Common myeloid progenitor, CD34-positive (primary cell): ENCODE measurements around the gene PYCARD.

ENCODE experiments used
- CTCF ChIA-PET: fragments of 350-600 bp; sonication (Branson Sonifier 250); formaldehyde crosslinking; loops from one replicate; lab custom pipeline; 2021; ENCODE audit warnings: antibody characterized with exemption; lab: Charles Lee
- POLR2A ChIA-PET: fragments of 350-600 bp; sonication (Branson Sonifier 250); formaldehyde crosslinking; loops from one replicate; lab custom pipeline; 2021; ENCODE audit warnings: antibody characterized with exemption; lab: Charles Lee
- DNase-seq, 3 donors: peaks; one replicate each; pipeline versions ENCODE4 v3.0.0 to v3.0.0-alpha.2; 2013
- H3K27ac ChIP-seq, 2 experiments: 1 replicate in 1 of 2; 2 replicates in 1 of 2; pipeline ENCODE4 v1.7.0; 2013; ENCODE audit warnings: inconsistent platforms in 2 of 2, low read length in 2 of 2, mild to moderate bottlenecking in 2 of 2, low read depth in 1 of 2, moderate library complexity in 1 of 2; ENCODE audit not compliant: severe bottlenecking in 2 of 2, insufficient read depth in 1 of 2, poor library complexity in 1 of 2
- H3K27me3 ChIP-seq, 5 experiments: replicated peaks in 2 of 5; 1 replicate in 3 of 5; 2 replicates in 2 of 5; pipeline versions ENCODE4 v1.6.1 to v1.7.0; 2013; ENCODE audit warnings: low read length in 4 of 5, mild to moderate bottlenecking in 2 of 5, moderate library complexity in 2 of 5, inconsistent platforms in 1 of 5; ENCODE audit not compliant: insufficient read depth in 5 of 5, control insufficient read depth in 4 of 5
- H3K36me3 ChIP-seq, 4 experiments: 1 replicate in 2 of 4; 2 replicates in 2 of 4; pipeline versions ENCODE4 v1.6.1 to v1.7.0; 2013; ENCODE audit warnings: low read length in 3 of 4, control low read depth in 1 of 4, mild to moderate bottlenecking in 1 of 4; ENCODE audit not compliant: control insufficient read depth in 4 of 4, insufficient read depth in 4 of 4
- H3K4me1 ChIP-seq, 4 experiments: 1 replicate in 3 of 4; 2 replicates in 1 of 4; pipeline versions ENCODE4 v1.6.1 to v1.7.1; 2013; ENCODE audit warnings: low read length in 3 of 4, mild to moderate bottlenecking in 3 of 4, control low read depth in 1 of 4, inconsistent platforms in 1 of 4, moderate library complexity in 1 of 4; ENCODE audit not compliant: control insufficient read depth in 4 of 4, insufficient read depth in 4 of 4; ENCODE audit errors: control extremely low read depth in 1 of 4
- H3K4me3 ChIP-seq, 7 experiments: 1 replicate in 4 of 7; 2 replicates in 3 of 7; pipeline versions ENCODE4 v1.5.1 to v1.7.0; 2013; ENCODE audit warnings: mild to moderate bottlenecking in 7 of 7, low read length in 6 of 7, moderate library complexity in 6 of 7, inconsistent platforms in 2 of 7, low read depth in 2 of 7, control low read depth in 1 of 7; ENCODE audit not compliant: insufficient read depth in 4 of 7, control insufficient read depth in 1 of 7; ENCODE audit errors: extremely low read depth in 1 of 7
- H3K9me3 ChIP-seq, 5 experiments: 1 replicate in 4 of 5; 2 replicates in 1 of 5; pipeline versions ENCODE4 v1.6.1 to v1.7.1; 2013; ENCODE audit warnings: low read length in 4 of 5, mild to moderate bottlenecking in 2 of 5, inconsistent platforms in 1 of 5, low read depth in 1 of 5, moderate library complexity in 1 of 5; ENCODE audit not compliant: control insufficient read depth in 4 of 5, insufficient read depth in 2 of 5; ENCODE audit errors: control extremely low read depth in 1 of 5
- WGBS: methylation state at CpG from one replicate; pipeline ENCODE4 v1.1.5; 2013; ENCODE audit not compliant: insufficient coverage; 5-methylcytosine and 5-hydroxymethylcytosine counted together

Gene PYCARD

GRCh38 chr16:31191697-31192428 is 10.7 kb downstream of the PYCARD start:
- DNase-seq = no peak
- Histone ChIP-seq H3K36me3 (peaks cover 55 to 97% (median 82%) of the 10 kb centered on the region in 4 experiments), H3K27me3 (no peaks in the 10 kb centered on the region), H3K4me3 (no peak overlapping the region), H3K4me1 (no peaks in the 10 kb centered on the region), H3K27ac (no peak overlapping the region), H3K9me3 (no peaks in the 10 kb centered on the region)
- ChIA-PET POLR2A (interaction anchor here (2.0 kb wide), 1 partner anchor 12 kb away, joined by 12 read pairs; the partner anchor contains the start of gene FUS), CTCF (interaction anchor here (0.5 kb wide), 1 partner anchor 21 kb away, joined by 4 read pairs; no protein-coding TSS in a partner anchor)
- 100% methylated on average over 4 of the region's 5 CpGs for WGBS

- WGBS = 96% methylated on average over 10 of the region's 17 CpGs
- H3K27me3 ChIP-seq = no peaks in the 10 kb centered on the region
- H3K4me1 ChIP-seq = peaks cover 0 to 8% (median 7%) of the 10 kb centered on the region in 4 experiments
- ChIA-PET CTCF (interaction anchor here (1.4 to 1.5 kb wide), 2 partner anchors 10 to 137 kb away, joined by 3 to 4 read pairs; no protein-coding TSS in a partner anchor), POLR2A (interaction anchor here (2.0 to 2.1 kb wide), 2 partner anchors 8 to 11 kb away, joined by 8 to 12 read pairs; partner anchors contain the start of gene FUS)
- no peak overlapping the region for H3K27ac ChIP-seq
- H3K36me3 ChIP-seq = peaks cover 55 to 100% (median 86%) of the 10 kb centered on the region in 4 experiments
- H3K9me3 ChIP-seq = no peaks in the 10 kb centered on the region
- no peak overlapping the region for H3K4me3 ChIP-seq
- DNase-seq = no peak
These were observed 11.6 kb downstream of the PYCARD start for GRCh38 chr16:31190818-31191444.

DNA sequence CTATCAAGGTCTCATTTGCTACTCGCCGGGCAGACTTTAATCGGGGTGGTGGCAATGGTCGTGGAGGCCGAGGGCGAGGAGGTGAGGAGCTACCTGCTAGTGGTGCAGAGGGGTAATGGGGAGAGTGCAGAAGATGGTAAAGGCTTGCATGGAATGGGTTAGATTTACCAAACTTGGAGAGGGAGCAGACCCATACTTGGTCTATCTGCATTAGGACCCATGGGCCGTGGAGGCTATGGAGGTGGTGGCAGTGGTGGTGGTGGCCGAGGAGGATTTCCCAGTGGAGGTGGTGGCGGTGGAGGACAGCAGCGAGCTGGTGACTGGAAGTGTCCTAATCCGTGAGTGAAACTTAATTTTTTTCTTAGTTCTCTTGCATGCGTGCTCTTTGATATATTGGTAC is 12.5 kb downstream of the PYCARD start:
- H3K9me3 ChIP-seq = no peaks in the 10 kb centered on the region
- ChIA-PET POLR2A (interaction anchor here (1.3 to 2.1 kb wide), 2 partner anchors 9 to 10 kb away, joined by 8 to 10 read pairs; partner anchors contain the start of gene FUS), CTCF (interaction anchor here (1.4 to 1.5 kb wide), 2 partner anchors 11 to 138 kb away, joined by 3 to 4 read pairs; no protein-coding TSS in a partner anchor)
- H3K27me3 ChIP-seq = no peaks in the 10 kb centered on the region
- no peak for DNase-seq
- H3K4me1 ChIP-seq = peaks cover 0 to 16% (median 12%) of the 10 kb centered on the region in 4 experiments
- H3K27ac ChIP-seq = no peak overlapping the region
- H3K36me3 ChIP-seq = peaks cover 59 to 100% (median 88%) of the 10 kb centered on the region in 4 experiments
- no peak overlapping the region for H3K4me3 ChIP-seq
- WGBS = 99% methylated on average over 10 of the region's 12 CpGs

GRCh38 chr16:31189412-31189778 is 13.2 kb downstream of the PYCARD start:
- H3K27me3 ChIP-seq = no peaks in the 10 kb centered on the region
- ChIA-PET CTCF (interaction anchor here (1.5 kb wide), 1 partner anchor 12 kb away, joined by 4 read pairs; no protein-coding TSS in a partner anchor), POLR2A (interaction anchor here (1.3 to 2.1 kb wide), 2 partner anchors 9 kb away, joined by 8 to 10 read pairs; partner anchors contain the start of gene FUS)
- H3K4me3 ChIP-seq = no peak overlapping the region
- WGBS = 83% methylated on average over 2 of the region's 2 CpGs
- peak overlapping the region in 1 of 2 experiments; percentile 1 for H3K27ac ChIP-seq
- H3K4me1 ChIP-seq = peaks cover 0 to 22% (median 12%) of the 10 kb centered on the region in 4 experiments
- H3K36me3 ChIP-seq = peaks cover 55 to 99% (median 88%) of the 10 kb centered on the region in 4 experiments
- DNase-seq = no peak
- H3K9me3 ChIP-seq = no peaks in the 10 kb centered on the region

DNA sequence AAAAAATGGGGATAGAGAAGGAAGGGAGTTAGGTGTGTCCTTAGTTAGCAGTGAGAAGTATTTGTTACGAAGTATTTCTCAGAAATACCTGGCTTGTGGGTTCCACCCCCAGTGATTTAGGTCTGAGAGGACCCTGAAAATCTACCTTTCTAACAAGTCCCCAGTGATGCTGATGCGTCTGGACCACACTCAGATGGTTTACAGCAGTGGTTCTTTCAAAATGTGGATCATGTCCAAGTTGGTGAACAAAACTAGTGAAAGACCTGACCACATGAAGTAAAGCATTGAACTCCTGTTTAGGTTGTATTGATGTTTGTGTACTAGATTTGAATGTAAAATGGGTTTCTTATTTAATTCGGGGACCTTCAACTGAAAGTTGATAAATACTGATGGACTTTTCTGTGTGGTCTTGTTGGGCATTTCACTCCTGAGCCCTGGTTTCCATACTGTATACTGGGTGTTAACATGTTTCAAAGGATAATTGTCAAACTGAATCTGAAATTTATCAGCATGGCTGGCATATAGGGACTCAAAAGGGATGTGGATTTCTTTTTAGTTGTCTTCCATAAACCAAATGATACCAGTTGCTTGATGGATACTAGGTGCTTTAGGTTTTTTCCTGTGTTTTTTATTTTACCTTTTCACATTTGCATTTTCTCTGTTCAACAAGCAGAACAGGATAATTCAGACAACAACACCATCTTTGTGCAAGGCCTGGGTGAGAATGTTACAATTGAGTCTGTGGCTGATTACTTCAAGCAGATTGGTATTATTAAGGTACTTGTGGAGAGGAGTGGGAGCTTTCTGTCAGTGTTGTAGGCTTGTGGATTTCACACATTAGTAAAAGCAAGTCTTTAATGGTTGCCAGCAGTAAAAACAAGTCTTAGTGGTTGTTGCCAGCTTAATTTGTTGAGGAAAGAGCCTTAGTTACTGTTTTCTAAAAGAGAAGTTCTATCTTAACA is 13.8 kb downstream of the PYCARD start:
- Histone ChIP-seq H3K27ac (peak overlapping the region in 1 of 2 experiments; percentile 1), H3K4me3 (no peak overlapping the region), H3K36me3 (peaks cover 55 to 98% (median 89%) of the 10 kb centered on the region in 4 experiments), H3K27me3 (no peaks in the 10 kb centered on the region), H3K9me3 (no peaks in the 10 kb centered on the region), H3K4me1 (peaks cover 4 to 27% (median 14%) of the 10 kb centered on the region in 4 experiments)
- DNase-seq = no peak
- 94% methylated on average over 3 of the region's 3 CpGs for WGBS
- ChIA-PET CTCF (interaction anchor here (1.2 to 1.5 kb wide), 2 partner anchors 12 kb away, joined by 3 to 4 read pairs; no protein-coding TSS in a partner anchor), POLR2A (interaction anchor here (1.3 to 2.1 kb wide), 2 partner anchors 9 to 10 kb away, joined by 8 to 10 read pairs; partner anchors contain the start of gene FUS)

- Histone ChIP-seq H3K4me1 (peaks cover 9 to 36% (median 21%) of the 10 kb centered on the region in 4 experiments), H3K36me3 (peaks cover 58 to 99% (median 90%) of the 10 kb centered on the region in 4 experiments), H3K4me3 (no peak overlapping the region), H3K27ac (peak overlapping the region in 1 of 2 experiments; percentile 10), H3K9me3 (no peaks in the 10 kb centered on the region), H3K27me3 (no peaks in the 10 kb centered on the region)
- CTCF ChIA-PET = interaction anchor here (1.2 kb wide), 1 partner anchor 13 kb away, joined by 3 read pairs; no protein-coding TSS in a partner anchor
- DNase-seq = no peak
- WGBS = 95% methylated on average over 7 of the region's 8 CpGs
- POLR2A ChIA-PET = interaction anchor here (1.0 kb wide), 1 partner anchor 14 kb away, joined by 3 read pairs; the partner anchor contains the start of gene PYCARD
These were observed 14.8 kb downstream of the PYCARD start for GRCh38 chr16:31187808-31188189.
